C4-2B (cell line): ENCODE results near the gene KIAA1755.

Experiments used
- CTCF ChIP-seq: fragments of 450-650 bp; conservative IDR thresholded peaks from 2 replicates; pipeline ENCODE4 v1.5.1; 2017; ENCODE audit warnings: mild to moderate bottlenecking
- ZFX ChIP-seq: fragments of 450-650 bp; IDR thresholded peaks from 2 replicates; pipeline ENCODE4 v1.6.1; 2017

- TF ChIP-seq CTCF (no peak), ZFX (no peak)
Measured at GRCh38 chr20:38196076-38196475, 64.5 kb downstream of the KIAA1755 start.
